Activated T-cell treated with anti-CD3 and anti-CD28 coated beads for 24 hours (primary cell): ENCODE results near the gene HLA-F.

Experiments
- DNase-seq: peaks from one replicate; pipeline ENCODE4 v3.0.0-alpha.2; 2020; ENCODE audit warnings: low read depth

HLA-F gene

GRCh38 chr6:29763491-29764289 lies 40.5 kb downstream of the HLA-F start:
- DNase-seq, result no peak

GRCh38 chr6:29764422-29765196 lies 41.4 kb downstream of the HLA-F start:
- no peak for DNase-seq

- no peak for DNase-seq
Observed at GRCh38 chr6:29769336-29769735, 46.1 kb downstream of the HLA-F start.

- DNase-seq, result no peak
Observed at GRCh38 chr6:29770306-29770705, 47.1 kb downstream of the HLA-F start.

- DNase-seq, result no peak
Observed at GRCh38 chr6:29776684-29777083, 53.5 kb downstream of the HLA-F start.
